Ovary (tissue), 9 donors: ENCODE data around the gene TTLL3. TPM values are rescaled to one million over a fixed set of nuclear protein-coding genes. Genes with fewer than 3 reads are reported as not detected.

ENCODE experiments used
- DNase-seq, 5 donors: peaks; one replicate each; pipeline ENCODE4 v3.0.0-alpha.2; 2019 to 2020
- H3K27ac ChIP-seq, 2 donors: fragments of 200-600 bp; one replicate each; pipeline versions ENCODE4 v1.5.1 to v1.8.0; 2019 to 2022
- H3K27me3 ChIP-seq: fragments of 200-600 bp; one replicate; pipeline ENCODE4 v1.8.0; 2022
- H3K36me3 ChIP-seq: fragments of 200-600 bp; sonication (generic); one replicate; pipeline ENCODE4 v1.5.1; 2019
- H3K4me1 ChIP-seq: one replicate; pipeline ENCODE4 v1.8.1; 2013; ENCODE audit warnings: mild to moderate bottlenecking, moderate library complexity; ENCODE audit not compliant: insufficient read depth
- H3K4me3 ChIP-seq: fragments of 200-600 bp; sonication (generic); one replicate; pipeline ENCODE4 v1.5.1; 2017
- H3K9me3 ChIP-seq, 2 donors: fragments of 200-600 bp in 1 of 2; sonication (generic) in 1 of 2; one replicate each; pipeline versions ENCODE4 v1.5.1 to v1.8.1; 2013 to 2019; ENCODE audit warnings: mild to moderate bottlenecking in 1 of 2, moderate library complexity in 1 of 2
- EP300 ChIP-seq: sonication (generic); formaldehyde crosslinking; IDR thresholded peaks from one replicate; pipeline ENCODE4 v1.6.1; 2017; ENCODE audit warnings: antibody characterized with exemption
- POLR2A ChIP-seq: fragments of 450-650 bp; IDR thresholded peaks from one replicate; pipeline ENCODE4 v1.6.1; 2017; ENCODE audit warnings: antibody characterized with exemption, mild to moderate bottlenecking, moderate library complexity
- WGBS, 3 donors: extraction: QIAGEN DNeasy Blood & Tissue Kit in 1 of 3; methylation state at CpG; one replicate each; pipeline versions ENCODE4 v1.1.5 to v1.1.7; 2013 to 2017; 5-methylcytosine and 5-hydroxymethylcytosine counted together
- intact Hi-C, 4 donors: fragments of 100-400 bp; cut with DNase I; formaldehyde crosslinking; loops; one replicate each; pipeline versions ENCODE4 v1.11.0 to v1.15.1; 2022 to 2023
- polyA plus RNA-seq, 2 donors: library from polyadenylated mRNA; stranded (reverse); fragments of 200-250 nt in 1 of 2; fragments of 350-450 nt in 1 of 2; fragmentation: Illumina TruSeq in 1 of 2; extraction: RNeasy Lipid Tissue Mini Kit (QIAGEN cat#74804) in 1 of 2; gene quantifications; one replicate each; pipeline ENCODE4 v1.2.3, GENCODE V29; 2013 to 2014
- total RNA-seq, 7 donors: library from RNA; depleted of rRNA in 2 of 7; stranded (reverse); fragments of >200 nt in 2 of 7; fragmentation: NEBNext Ultra II Directional in 3 of 7; extraction: Animal tissue kit (Norgen Biotek cat#: 25700) in 3 of 7; gene quantifications; one replicate each; pipeline versions ENCODE4 v1.1.0 to v1.2.4, GENCODE V29; 2016 to 2023
- TF ChIP-seq, protein P1 (sequence below), 3 donors: fragments of 450-650 bp in 2 of 3; fragments of 200-600 bp in 1 of 3; IDR thresholded peaks; one replicate each; pipeline versions ENCODE4 v1.5.1 to v1.8.0; 2016 to 2022; ENCODE audit warnings: antibody characterized with exemption in 3 of 3, mild to moderate bottlenecking in 1 of 3
- donor health status: DM: no; HTN: no; CAD: no; lungs with moderate emphysema.
- donor health status: DM: no; HTN: no; CAD: no.
- donor health status: Bipolar disorder and iron deficiency.
- donor health status: DM: yes; HTN: yes; CAD: no.
- donor health status: DM: no; HTN: no; CAD: no.
- donor health status: DM: yes; HTN: yes; CAD: no.

Gene TTLL3
- total and polyA plus RNA-seq, 9 donors = 43.0 to 94.4 (median 62.0) TPM

- Histone ChIP-seq H3K36me3 (no peaks in the 10 kb centered on the region), H3K9me3 (no peaks in the 10 kb centered on the region), H3K27me3 (no peaks in the 10 kb centered on the region), H3K4me1 (no peaks in the 10 kb centered on the region), H3K27ac (peak overlapping the region in 1 of 2 donors; percentile 20), H3K4me3 (no peak overlapping the region)
- no peak for DNase-seq
- intact Hi-C loops = no loop called here
- WGBS, 3 donors = 67 to 93% (median 88%) methylated on average over 1 of the region's 1 CpG
- TF ChIP-seq, protein P1, sequence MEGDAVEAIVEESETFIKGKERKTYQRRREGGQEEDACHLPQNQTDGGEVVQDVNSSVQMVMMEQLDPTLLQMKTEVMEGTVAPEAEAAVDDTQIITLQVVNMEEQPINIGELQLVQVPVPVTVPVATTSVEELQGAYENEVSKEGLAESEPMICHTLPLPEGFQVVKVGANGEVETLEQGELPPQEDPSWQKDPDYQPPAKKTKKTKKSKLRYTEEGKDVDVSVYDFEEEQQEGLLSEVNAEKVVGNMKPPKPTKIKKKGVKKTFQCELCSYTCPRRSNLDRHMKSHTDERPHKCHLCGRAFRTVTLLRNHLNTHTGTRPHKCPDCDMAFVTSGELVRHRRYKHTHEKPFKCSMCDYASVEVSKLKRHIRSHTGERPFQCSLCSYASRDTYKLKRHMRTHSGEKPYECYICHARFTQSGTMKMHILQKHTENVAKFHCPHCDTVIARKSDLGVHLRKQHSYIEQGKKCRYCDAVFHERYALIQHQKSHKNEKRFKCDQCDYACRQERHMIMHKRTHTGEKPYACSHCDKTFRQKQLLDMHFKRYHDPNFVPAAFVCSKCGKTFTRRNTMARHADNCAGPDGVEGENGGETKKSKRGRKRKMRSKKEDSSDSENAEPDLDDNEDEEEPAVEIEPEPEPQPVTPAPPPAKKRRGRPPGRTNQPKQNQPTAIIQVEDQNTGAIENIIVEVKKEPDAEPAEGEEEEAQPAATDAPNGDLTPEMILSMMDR (IDR thresholded peaks at IDR 0.05) = no peak
- no peak for TF ChIP-seq POLR2A
- TF ChIP-seq EP300 = no peak
Measured at GRCh38 chr3:9777694-9778021, 32.4 kb upstream of the TTLL3 start.

GRCh38 chr3:9778143-9779074 is 31.7 kb upstream of the TTLL3 start:
- Histone ChIP-seq H3K27ac (peak overlapping the region in 1 of 2 donors; percentile 20), H3K4me1 (no peaks in the 10 kb centered on the region), H3K9me3 (no peaks in the 10 kb centered on the region), H3K4me3 (no peak overlapping the region), H3K27me3 (no peaks in the 10 kb centered on the region), H3K36me3 (no peaks in the 10 kb centered on the region)
- intact Hi-C loops = no loop called here
- 56 to 72% (median 61%) methylated on average over 5 of the region's 5 CpGs for WGBS, 3 donors
- TF ChIP-seq POLR2A (no peak), EP300 (no peak)
- TF ChIP-seq, protein P1 (IDR thresholded peaks at IDR 0.05) = no peak
- peak in 1 of 5 donors; percentile 50 for DNase-seq

DNA sequence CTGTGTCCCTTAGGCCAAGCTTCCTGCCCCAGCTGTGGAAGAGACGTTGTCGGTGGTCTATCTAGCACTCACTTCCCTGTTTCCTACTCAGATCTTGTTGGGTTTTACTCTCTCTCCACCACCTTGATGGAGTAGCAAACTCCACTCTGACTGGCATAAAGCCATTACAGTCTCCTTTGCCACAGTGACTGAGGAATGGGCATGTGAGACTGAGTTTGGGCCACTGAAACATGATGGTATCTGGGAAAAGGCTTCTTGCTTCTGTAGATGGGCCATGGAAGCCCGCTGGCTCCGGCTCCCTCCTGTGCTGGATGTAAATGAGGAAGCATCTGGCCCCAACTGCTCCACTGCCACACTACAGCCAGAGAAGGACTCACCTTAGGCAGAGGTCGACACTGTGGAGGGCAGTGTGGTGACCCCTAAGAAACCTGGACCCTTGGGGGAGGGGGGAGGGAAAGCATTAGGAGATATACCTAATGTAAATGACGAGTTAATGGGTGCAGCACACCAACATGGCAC is 30.9 kb upstream of the TTLL3 start:
- 86 to 90% (median 88%) methylated on average over 6 of the region's 6 CpGs for whole genome bisulfite sequencing, 3 donors
- no peak for DNase-seq
- no peaks in the 10 kb centered on the region for H3K27me3 ChIP-seq
- no peaks in the 10 kb centered on the region for H3K4me1 ChIP-seq
- no peaks in the 10 kb centered on the region for H3K9me3 ChIP-seq
- H3K4me3 ChIP-seq = no peak overlapping the region
- no peak overlapping the region for H3K27ac ChIP-seq
- TF ChIP-seq POLR2A = no peak
- no peak for TF ChIP-seq EP300
- TF ChIP-seq, protein P1 (IDR thresholded peaks at IDR 0.05) = no peak
- H3K36me3 ChIP-seq = no peaks in the 10 kb centered on the region
- intact Hi-C loops = no loop called here

DNA sequence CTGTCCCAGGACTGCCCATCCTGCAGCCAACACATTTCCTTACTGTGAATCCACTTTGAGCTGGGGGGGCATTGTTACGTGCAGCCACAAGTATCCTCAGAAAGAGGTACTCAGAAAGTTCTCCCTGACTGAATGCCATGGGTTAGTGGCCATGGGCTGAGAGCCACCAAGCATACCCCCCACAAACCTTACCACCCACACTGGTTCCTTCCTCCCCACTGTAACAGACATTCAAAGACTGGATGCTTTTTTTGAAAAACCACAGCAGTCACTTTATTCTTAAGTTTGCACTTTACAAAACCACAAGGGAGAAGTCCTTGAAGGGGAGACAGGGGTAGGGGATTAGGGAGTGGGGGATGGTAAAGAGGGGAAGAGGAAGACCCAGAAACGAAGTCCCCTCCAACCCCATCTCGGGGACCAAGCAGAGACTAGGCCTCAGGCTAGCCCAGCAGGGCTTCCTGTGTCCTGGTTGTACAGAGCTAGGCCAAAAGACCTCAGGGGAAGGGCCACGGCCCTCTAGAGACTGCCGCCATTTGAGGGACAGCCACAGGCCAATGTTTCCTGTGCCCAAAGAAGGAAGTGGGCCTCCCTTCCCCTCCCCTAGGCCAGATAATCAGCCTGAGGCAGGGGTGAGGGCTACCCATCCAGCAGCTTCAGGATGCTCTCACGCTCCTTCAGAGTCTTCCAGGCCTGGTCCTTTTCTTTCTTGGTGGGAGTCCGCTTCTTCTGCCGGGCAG is 30.2 kb upstream of the TTLL3 start:
- TF ChIP-seq, protein P1 (IDR thresholded peaks at IDR 0.05) = no peak
- TF ChIP-seq EP300 (no peak), POLR2A (no peak)
- Histone ChIP-seq H3K9me3 (no peaks in the 10 kb centered on the region), H3K27ac (peak overlapping the region in 1 of 2 donors; percentile 20), H3K36me3 (no peaks in the 10 kb centered on the region), H3K27me3 (no peaks in the 10 kb centered on the region), H3K4me1 (no peaks in the 10 kb centered on the region), H3K4me3 (no peak overlapping the region)
- intact Hi-C loops = no loop called here
- 76 to 83% (median 79%) methylated on average over 8 of the region's 8 CpGs for whole genome bisulfite sequencing, 3 donors
- no peak for DNase-seq
